ENCODE data around the gene FADS3.

DNA sequence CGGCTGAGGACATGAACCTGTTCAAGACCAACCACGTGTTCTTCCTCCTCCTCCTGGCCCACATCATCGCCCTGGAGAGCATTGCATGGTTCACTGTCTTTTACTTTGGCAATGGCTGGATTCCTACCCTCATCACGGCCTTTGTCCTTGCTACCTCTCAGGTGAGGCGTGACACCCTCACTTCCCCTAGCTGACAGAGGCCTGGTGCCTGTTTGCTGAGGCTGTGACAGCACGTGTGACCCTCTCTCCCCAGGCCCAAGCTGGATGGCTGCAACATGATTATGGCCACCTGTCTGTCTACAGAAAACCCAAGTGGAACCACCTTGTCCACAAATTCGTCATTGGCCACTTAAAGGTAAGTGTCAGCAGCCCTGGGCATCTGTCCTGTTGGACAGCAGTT is 51.0 kb downstream of the FADS3 start:
- TF ChIP-seq CTCF (conservative IDR thresholded peaks at IDR 0.05; ENCODE audit: low read depth, low read length) (no peak), RFX5 (IDR thresholded peaks at IDR 0.05; ENCODE audit: low read depth, low read length) (no peak), POLR2A (IDR thresholded peaks at IDR 0.05; ENCODE audit: low read depth, low read length) (no peak), BHLHE40 (IDR thresholded peaks at IDR 0.05; ENCODE audit: low read depth, low read length) (no peak), RAD21 (IDR thresholded peaks at IDR 0.05; ENCODE audit: low read length) (no peak), USF2 (IDR thresholded peaks at IDR 0.05; ENCODE audit: low read depth, low read length) (no peak), SMC3 (IDR thresholded peaks at IDR 0.05; ENCODE audit: low read depth, low read length) (no peak), CHD1 (IDR thresholded peaks at IDR 0.05; ENCODE audit: low read depth, low read length) (no peak)
